ENCODE data around the gene SERPINA1. TPM values are rescaled to one million over a fixed set of nuclear protein-coding genes. Genes with fewer than 3 reads are reported as not detected.

Gene SERPINA1
- total RNA-seq, 3 donors from 2014 or later (not counting 1 experiment from before 2014, with no cell fraction given), result 12.7 to 65.3 (median 48.3) TPM

- H3K36me3 Mint-ChIP-seq, result no peaks in the 10 kb centered on the region
- no peak for ATAC-seq
- Histone ChIP-seq H3K4me1 (ENCODE audit: control insufficient read depth, insufficient read depth, low read length) (no peaks in the 10 kb centered on the region), H3K4me3 (ENCODE audit: low read length) (no peak overlapping the region), H3K9me3 (ENCODE audit: control insufficient read depth, insufficient read depth, low read length) (no peaks in the 10 kb centered on the region), H3K27me3 (ENCODE audit: control insufficient read depth, insufficient read depth, low read length) (no peaks in the 10 kb centered on the region), H3K27ac (ENCODE audit: low read length) (no peak overlapping the region), H3K36me3 (ENCODE audit: control insufficient read depth, insufficient read depth, low read length) (no peaks in the 10 kb centered on the region)
- H3K4me3 Mint-ChIP-seq, result no peak overlapping the region
- no peak for TF ChIP-seq CTCF (IDR thresholded peaks at IDR 0.05)
- H3K27ac Mint-ChIP-seq, result no peak overlapping the region
- 95% methylated on average over 4 of the region's 4 CpGs for WGBS (ENCODE audit: insufficient coverage)
- no peaks in the 10 kb centered on the region for H3K4me1 Mint-ChIP-seq
- H3K9me3 Mint-ChIP-seq, result no peaks in the 10 kb centered on the region
- DNase-seq, result no peak
- H3K27me3 Mint-ChIP-seq (ENCODE audit: low read depth in 2 of 2), result peaks cover 17 to 45% of the 10 kb centered on the region in 2 donors
- intact Hi-C loops (cut with micrococcal nuclease), result no loop called here
These were observed 53.5 kb downstream of the SERPINA1 start for GRCh38 chr14:94334872-94335271.

- no peak overlapping the region for H3K4me3 Mint-ChIP-seq
These were observed 55.8 kb downstream of the SERPINA1 start for GRCh38 chr14:94332587-94332986.

GRCh38 chr14:94332063-94332583, 56.3 kb downstream of the SERPINA1 start:
- Mint-ChIP-seq H3K36me3 (no peaks in the 10 kb centered on the region), H3K27me3 (ENCODE audit: low read depth in 2 of 2) (peaks cover 18 to 35% of the 10 kb centered on the region in 2 donors), H3K27ac (no peak overlapping the region), H3K9me3 (no peaks in the 10 kb centered on the region), H3K4me3 (no peak overlapping the region), H3K4me1 (no peaks in the 10 kb centered on the region)
- Histone ChIP-seq H3K36me3 (ENCODE audit: control insufficient read depth, insufficient read depth, low read length) (no peaks in the 10 kb centered on the region), H3K4me3 (ENCODE audit: low read length) (no peak overlapping the region), H3K9me3 (ENCODE audit: control insufficient read depth, insufficient read depth, low read length) (no peaks in the 10 kb centered on the region), H3K4me1 (ENCODE audit: control insufficient read depth, insufficient read depth, low read length) (no peaks in the 10 kb centered on the region), H3K27me3 (ENCODE audit: control insufficient read depth, insufficient read depth, low read length) (no peaks in the 10 kb centered on the region), H3K27ac (ENCODE audit: low read length) (no peak overlapping the region)
- ATAC-seq (no peak), DNase-seq (no peak)
- no peak for TF ChIP-seq CTCF (IDR thresholded peaks at IDR 0.05)
- WGBS (ENCODE audit: insufficient coverage), result 69% methylated on average over 7 of the region's 7 CpGs
- intact Hi-C loops (cut with micrococcal nuclease), result no loop called here

More at GRCh38 chr14:94332587-94332986, 55.8 kb downstream of the SERPINA1 start:
- Mint-ChIP-seq H3K27ac (no peak overlapping the region), H3K36me3 (no peaks in the 10 kb centered on the region), H3K4me1 (no peaks in the 10 kb centered on the region), H3K27me3 (ENCODE audit: low read depth in 2 of 2) (peaks cover 16 to 35% of the 10 kb centered on the region in 2 donors), H3K9me3 (no peaks in the 10 kb centered on the region)
- Histone ChIP-seq H3K27ac (ENCODE audit: low read length) (no peak overlapping the region), H3K36me3 (ENCODE audit: control insufficient read depth, insufficient read depth, low read length) (no peaks in the 10 kb centered on the region), H3K4me3 (ENCODE audit: low read length) (no peak overlapping the region), H3K27me3 (ENCODE audit: control insufficient read depth, insufficient read depth, low read length) (no peaks in the 10 kb centered on the region), H3K4me1 (ENCODE audit: control insufficient read depth, insufficient read depth, low read length) (no peaks in the 10 kb centered on the region), H3K9me3 (ENCODE audit: control insufficient read depth, insufficient read depth, low read length) (no peaks in the 10 kb centered on the region)
- no peak for DNase-seq
- no peak for TF ChIP-seq CTCF (IDR thresholded peaks at IDR 0.05)
- intact Hi-C loops (cut with micrococcal nuclease), result no loop called here
- no peak for ATAC-seq

GRCh38 chr14:94331462-94331861, 56.9 kb downstream of the SERPINA1 start:
- no peak for DNase-seq
- TF ChIP-seq CTCF (IDR thresholded peaks at IDR 0.05), result no peak
- no peak for ATAC-seq
- Mint-ChIP-seq H3K36me3 (no peaks in the 10 kb centered on the region), H3K4me1 (no peaks in the 10 kb centered on the region), H3K9me3 (no peaks in the 10 kb centered on the region), H3K4me3 (no peak overlapping the region), H3K27me3 (ENCODE audit: low read depth in 2 of 2) (peaks cover 18 to 35% of the 10 kb centered on the region in 2 donors), H3K27ac (no peak overlapping the region)
- 93% methylated on average over 5 of the region's 5 CpGs for WGBS (ENCODE audit: insufficient coverage)
- H3K4me1 ChIP-seq (ENCODE audit: control insufficient read depth, insufficient read depth, low read length), result no peaks in the 10 kb centered on the region
- H3K27me3 ChIP-seq (ENCODE audit: control insufficient read depth, insufficient read depth, low read length), result no peaks in the 10 kb centered on the region
- no peak overlapping the region for H3K27ac ChIP-seq (ENCODE audit: low read length)
- no peaks in the 10 kb centered on the region for H3K9me3 ChIP-seq (ENCODE audit: control insufficient read depth, insufficient read depth, low read length)
- H3K36me3 ChIP-seq (ENCODE audit: control insufficient read depth, insufficient read depth, low read length), result no peaks in the 10 kb centered on the region
- intact Hi-C loops (cut with micrococcal nuclease), result no loop called here
- no peak overlapping the region for H3K4me3 ChIP-seq (ENCODE audit: low read length)

All from natural killer cell (primary cell).